HG03520 (cell line): ENCODE results near the gene EIF4G3.
A peak's percentile ranks its signal among the peaks of the same experiment; 100 is the strongest.

ENCODE experiments used
- ATAC-seq: cut with Tn5 transposase; IDR thresholded peaks from one replicate; pipeline ENCODE4 v1.9.1; 2021; ENCODE audit warnings: mild to moderate bottlenecking, moderate library complexity; ENCODE audit not compliant: unreplicated experiment

The EIF4G3 gene

DNA sequence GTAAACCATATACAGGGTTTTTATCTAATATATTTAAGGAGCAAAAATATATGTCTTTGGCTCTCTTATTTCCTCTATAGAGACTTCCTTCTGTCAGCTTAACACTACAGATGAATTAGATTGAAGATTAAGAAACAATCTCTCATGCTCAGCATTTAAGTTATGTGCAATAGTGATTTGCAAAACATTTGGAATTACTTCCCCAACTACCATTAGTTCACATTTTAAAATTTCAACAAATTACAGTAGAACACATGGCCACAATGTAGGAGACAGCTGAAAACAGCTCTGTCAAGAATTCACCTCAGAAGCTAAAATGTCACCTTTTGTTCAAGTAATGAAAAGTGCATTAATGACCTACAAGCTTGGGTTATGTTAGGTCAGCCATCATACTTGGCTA, 177.9 kb downstream of the EIF4G3 start:
- no peak for ATAC-seq

DNA sequence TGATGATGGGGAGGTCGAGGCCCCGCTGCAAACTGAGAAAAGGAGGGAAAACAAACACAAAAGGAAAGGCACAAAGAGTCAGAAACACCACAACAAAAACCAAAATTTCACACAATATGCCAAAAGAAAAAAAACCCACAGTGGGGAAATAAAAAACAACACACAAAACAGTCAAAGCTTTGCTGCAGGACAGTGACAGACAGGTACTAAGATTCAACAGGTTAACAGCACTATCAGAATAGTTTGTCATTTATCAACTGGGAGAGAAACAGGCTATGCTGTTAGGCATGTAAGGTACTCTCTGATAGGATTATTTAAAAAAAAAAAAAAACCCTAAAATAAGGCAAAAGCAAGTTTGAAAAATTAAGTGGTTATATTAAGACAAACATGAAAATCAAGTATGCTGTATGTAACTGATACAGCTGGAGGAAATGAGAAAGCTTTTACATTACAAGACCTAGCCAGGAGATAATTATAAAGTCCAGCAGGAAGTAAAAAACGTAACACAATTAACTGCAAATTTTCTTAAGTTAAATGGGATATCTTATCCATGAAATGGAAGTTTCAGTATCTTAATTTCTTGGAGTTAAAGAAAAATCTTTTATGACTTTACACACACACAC, 179.0 kb downstream of the EIF4G3 start:
- no peak for ATAC-seq

DNA sequence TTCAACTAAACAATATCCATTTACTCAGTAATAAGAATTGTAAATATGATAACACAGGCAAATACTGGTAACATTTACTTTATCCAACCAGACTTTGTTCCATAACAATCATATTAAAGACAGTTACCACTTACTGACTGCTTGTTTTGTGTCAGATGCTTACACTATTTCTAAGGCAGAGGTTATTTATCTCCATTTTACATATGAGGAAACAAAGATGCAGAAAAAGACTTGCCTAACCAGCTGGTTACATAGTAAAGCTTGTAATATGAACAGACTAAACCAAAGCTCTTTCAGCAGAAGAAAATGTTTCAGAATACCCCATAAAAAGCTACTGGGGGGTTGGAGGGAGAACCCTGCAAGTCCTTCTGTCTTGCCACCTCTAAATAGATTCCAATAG, 180.1 kb downstream of the EIF4G3 start:
- ATAC-seq = no peak

DNA sequence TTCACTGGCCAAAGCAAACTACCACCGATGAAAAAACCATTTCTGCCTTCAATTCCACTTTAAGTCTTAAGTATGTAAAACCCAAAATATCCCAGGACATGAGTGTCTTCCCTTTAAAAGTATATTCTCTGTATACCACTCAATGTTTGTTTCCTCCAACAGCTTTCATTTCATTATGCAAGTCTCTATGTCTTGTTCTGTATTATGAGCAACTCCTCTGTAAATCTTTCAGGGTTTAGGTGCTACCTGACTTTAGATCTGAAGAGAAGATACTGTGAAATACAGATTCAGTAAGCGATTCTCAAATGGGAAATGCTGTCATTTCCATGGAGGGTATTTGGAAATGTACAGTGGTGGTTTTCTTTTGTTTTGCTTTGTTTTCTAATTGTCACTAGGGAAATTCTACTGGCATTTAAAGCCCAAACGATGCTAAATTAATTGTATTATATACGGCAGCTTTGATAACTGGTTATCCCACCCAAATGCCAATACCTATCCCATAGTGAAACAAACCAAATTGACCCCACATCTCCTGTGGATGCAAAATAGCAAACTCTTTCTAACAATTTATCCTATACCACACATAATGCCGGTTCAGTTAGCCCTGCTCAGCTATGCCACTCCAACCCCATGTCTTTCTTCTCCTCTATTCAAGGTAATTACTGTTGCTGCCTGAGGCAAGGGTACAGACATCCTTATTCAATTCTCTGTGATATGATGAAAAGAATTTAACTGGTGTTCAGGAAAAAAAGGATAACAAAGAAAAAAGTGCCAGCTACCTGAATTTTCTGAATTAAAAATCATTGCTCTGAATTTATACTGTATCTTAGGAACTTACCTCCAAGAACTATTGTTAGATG, 182.8 kb downstream of the EIF4G3 start:
- ATAC-seq = no peak

DNA sequence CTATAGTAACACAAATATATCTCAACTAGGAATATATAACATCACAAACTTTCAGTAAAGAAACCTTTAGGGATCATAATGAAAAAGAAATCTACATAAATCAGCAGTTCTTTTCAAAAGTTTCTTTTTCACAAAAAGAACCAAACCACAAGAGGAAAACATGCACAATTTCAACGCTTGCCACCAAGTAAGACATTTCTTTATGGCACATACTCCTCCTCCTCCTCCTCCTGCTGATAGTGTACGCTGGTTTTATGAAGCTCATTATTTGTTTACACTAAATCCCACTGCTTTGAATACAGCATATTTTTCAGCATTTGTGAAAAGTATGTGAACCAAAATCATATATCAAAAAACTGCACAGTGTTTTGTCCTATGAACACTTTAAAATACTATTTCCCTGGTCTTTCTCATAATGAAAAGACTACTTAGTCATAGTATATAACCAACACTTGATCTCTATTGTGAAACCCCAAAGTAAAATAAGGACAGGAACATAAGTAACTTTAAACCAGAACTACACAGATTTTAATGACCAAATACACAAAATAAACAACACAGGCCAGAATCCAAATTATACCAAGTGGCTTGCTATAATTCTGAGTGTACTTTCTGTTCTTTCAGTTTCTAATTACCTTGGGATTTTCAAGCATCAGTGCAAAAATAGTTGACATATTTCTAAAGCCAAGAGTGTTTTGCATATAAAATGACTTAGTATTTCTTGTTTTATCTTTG, 184.2 kb downstream of the EIF4G3 start:
- ATAC-seq = no peak

DNA sequence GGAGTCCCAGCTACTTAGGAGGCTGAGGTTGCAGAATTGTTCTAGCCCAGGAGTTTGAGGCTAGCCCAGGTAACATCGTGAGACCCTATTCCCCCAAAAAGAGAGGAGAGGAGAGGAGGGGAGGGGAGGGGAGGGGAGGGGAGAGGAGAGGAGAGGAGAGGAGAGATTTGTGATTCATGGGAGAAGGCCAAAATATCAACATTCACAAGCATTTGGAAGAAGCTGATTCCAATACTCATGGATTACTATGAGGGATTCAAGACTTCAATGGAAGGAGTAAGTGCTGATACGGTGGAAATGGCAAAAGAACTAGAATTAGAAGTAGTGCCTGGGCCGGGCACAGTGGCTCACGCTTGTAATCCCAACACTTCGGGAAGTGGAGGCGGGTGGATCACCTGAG, 187.8 kb downstream of the EIF4G3 start:
- no peak for ATAC-seq

DNA sequence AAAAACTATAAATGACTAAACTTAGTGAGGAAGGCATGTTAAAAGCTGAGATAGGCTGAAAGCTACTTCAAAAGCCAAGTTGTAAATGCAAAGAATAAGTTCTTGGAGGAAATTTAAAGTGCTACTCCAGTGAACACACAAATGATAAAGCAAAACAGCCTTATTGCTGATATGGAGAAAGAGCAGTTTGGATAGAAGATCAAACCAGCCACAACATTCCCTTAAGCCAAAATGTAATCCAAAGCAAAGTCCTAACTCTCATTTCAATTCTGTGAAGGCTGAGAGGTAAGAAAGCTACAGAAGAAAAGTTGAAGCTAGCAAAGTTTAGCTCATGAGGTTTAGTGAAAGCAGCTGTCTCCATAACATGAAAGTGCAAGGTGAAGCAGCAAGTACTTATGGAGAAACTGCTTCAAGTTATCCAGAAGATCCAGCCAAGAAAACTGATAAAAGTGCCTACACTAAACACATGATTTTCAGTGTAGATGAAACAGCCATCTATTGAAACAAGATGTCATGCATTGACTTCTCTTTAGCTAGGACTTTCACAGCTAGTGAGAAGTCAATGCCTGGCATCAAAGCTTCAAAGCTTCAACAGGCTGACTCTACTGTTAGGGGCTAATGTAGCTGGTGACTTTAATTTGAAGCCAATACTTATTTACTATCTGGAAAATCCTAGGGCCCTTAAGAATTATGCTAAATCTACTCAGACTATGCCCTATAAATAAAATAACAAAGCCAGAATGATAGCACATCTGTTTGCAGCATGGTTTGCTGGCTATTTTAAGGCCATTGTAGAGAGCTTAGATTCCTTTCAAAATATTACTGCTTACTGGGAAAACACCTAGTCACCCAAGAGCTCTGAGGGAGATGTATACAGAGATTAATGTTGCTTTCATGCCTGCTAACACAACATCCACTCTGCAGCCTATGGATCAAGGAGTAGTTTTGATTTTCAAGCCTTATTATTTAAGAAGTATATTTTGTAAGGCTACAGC, 188.6 kb downstream of the EIF4G3 start:
- ATAC-seq = no peak

DNA sequence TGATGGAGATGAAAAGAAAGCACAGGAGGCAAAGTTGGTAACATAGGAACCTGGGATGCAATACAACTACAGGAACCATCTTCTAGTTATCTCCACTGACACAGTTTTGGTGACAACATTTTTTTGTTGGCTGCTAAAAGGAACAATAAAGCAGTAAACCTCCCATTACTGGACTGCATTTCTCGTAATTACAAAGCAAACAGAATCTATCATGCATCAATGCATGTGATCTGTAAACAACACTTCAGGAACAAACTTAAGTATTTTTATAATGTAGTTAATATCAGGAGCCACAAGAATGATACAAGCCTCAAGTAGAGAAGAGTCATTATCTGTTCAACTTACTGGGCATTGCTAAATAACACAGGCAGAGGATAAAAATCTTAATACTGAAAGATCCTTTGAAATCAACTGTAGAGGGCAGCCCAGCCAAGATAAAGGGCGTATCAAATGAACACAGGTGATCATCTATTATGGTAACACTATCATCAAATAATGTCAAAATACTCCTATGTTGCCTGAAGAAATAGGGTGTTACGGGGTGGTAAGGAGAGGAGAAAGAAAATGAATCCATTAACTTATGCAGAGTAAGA, 193.3 kb downstream of the EIF4G3 start:
- ATAC-seq = no peak

DNA sequence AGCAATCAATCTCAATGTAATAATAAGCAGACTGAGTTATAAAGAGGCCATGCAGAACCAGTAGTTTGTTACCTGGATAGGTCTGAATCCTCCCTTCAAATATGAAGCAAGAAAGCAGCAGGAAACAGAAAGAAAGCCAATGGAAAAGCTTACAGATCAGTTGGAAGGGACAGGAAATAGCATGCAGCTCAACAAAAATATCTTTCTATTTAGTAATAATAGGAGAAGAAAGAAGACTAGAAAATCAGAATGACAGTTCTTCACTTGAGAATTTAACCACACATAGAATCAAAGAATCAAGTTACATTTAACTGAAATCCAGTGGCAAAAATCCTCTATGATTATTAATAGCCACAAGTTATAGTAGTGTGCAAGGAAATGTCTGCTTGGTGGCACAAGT, 194.4 kb downstream of the EIF4G3 start:
- ATAC-seq = no peak

DNA sequence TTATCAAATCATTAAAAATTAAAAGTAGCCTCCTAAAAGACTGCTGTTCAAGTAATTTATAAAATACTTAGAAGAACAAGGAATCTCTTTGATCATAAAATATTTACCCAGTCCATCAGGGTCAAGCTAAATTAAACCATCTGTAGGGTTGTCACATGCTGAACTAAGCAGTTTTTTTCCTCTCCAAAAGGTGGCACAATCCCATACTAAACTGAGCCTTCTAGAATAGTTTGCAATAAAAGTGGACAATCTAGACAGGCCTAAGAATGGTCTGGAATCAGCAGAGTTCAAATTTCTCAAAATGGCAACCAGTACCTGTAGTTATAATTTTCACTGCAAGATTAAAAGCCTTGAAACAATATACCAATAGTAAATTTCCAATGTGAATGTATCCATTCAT, 194.8 kb downstream of the EIF4G3 start:
- no peak for ATAC-seq

DNA sequence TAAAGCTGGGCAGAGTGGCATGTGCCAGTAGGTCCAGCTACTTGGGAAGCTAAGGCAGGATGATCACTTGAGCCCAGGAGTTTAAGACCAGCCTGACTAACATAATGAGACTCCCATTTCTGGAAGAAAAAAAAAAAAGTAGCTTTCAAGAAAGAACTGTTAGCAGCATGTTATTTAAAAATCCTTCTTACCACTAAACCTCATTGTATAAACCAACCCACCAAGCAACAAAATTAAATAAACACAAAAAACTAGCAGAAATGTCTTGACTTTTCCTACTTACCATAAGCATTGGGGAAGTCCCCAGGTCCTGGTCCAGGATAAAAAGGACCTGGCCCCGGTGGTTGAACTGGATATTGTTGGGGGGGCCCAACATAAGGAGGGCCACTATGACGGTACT, 196.6 kb downstream of the EIF4G3 start:
- no peak for ATAC-seq

DNA sequence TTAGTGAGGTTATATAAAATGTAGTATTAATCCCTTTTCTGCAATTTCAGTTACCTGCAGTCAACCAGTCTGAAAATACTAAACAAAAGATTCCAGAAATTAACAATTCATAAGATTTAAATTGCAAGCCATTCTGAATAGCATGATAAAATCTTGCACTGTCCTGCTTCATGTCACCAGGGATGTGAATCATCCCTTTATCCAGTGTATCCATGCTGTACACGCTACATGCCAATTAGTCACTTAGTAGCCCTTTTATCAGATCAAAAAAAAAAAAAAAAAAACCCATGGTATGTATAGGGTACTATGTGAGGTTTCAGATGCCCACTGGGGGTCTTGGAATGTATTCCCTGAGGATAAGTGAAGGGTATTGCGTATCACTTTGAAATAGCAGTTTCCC, 198.3 kb downstream of the EIF4G3 start:
- ATAC-seq = no peak

DNA sequence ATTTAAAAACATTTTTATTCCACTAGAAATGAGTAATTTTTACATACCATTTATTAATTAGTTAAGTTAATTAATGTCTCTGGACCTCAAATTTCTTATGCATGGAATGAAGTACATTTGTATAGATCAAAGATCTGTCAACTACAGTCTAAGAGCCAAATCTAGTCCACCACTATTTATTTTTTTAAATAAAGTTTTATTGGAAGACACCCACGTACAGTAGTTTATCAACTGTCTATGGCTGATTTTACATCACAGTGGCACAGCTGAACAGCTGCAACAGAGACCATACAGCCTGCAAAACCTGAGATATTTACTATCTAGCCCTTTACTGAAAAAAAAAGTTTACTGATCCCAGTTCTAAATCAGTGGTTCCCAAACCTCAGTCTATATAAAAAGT, 201.0 kb downstream of the EIF4G3 start:
- no peak for ATAC-seq

DNA sequence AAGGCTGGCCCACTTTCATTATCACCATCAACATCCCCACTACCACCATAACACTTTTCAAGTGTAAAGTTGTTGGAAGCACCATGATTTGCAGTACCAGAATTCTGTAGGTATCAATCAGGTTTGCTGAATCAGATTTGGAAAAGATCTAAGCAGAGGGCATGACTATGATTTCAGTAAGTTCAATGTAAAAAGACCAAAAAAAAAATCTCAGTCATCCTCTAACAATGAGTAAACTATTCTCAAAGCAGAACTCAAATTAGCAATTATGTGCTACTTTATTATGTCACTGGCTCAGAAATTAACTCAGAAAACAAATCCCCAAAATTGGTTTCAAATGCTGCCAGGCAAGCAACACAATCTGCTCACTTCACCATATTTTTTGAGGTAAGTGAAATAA, 201.7 kb downstream of the EIF4G3 start:
- no peak for ATAC-seq

DNA sequence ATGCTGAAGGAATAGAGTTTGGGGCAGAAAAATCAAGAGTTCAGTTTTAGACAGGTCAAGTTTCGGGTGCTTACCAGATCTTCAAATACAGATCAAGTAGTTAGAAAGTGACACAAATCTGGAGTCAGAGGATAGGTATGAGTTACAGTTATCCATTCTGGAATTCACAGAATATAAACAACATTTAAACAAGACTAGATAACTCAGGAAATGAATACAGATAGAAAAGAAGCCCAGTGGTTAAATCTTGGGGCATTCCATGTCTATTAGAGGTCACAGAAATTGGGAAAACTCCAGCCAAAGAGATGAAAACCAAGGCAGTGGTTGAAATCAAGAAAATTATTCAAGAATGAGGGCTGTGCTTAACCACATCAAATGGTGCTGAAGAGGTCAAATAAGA, 202.6 kb downstream of the EIF4G3 start:
- ATAC-seq = no peak

DNA sequence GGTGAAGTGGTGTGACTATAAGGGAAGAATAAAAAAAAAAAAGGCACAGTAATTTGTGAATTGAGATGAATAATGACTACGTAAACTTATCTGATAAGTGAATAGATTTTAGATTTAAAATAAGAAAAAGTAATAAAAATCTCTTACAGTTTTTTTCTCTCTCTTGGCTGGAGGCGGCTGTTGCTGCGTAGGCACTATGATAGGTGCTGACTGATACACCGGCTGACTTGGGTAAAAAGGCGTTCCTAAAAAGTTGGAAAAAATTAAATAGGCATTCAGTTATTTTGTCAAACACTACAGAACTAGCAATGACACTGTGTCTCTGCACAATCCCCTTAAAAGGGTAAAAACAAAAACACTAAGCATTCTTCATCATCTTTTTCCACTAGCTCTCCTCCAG, 203.8 kb downstream of the EIF4G3 start:
- ATAC-seq = no peak

DNA sequence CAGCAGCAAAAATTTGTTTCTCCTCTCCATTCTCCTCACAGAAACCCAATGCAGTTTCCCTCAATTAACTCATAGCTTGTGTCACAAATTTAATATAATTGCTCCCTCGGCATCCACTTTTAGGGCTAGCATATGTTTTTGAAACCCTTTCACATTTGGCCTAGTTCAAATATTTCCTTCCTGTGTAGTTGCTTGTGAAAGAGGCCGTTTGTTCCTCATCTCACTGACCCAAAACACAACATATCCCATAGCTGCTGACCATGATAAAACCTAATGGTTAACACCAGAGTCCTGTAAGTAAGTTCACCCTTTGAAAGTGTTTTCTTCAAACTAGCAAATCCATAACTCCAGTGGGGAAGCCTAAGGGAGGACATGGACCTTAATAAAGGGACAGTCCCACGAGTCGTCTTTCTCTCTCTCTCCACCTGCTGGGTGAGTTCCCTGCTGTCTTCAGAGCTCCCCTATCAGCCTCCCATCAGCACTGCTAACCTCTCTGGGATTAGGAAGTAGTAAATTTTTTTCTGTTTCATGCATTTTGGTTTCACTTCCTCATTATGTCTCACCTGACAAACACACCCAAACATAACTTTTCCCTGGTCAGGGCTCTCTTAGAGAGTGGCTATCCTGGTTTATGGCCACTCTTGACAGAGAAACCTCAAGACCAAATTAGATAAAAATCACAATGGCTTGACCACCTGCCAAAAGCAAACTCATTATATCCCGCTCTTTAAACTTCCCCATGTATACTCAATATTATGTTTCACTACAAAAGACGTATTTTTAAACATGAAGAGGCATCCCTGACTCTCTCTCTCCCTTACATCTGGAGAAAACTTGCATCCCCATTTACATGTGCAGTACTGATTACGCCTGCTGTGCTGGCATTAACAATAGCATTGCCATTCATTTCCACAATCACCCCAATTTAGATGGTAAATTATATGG, 211.9 kb downstream of the EIF4G3 start:
- peak; percentile 63 for ATAC-seq

DNA sequence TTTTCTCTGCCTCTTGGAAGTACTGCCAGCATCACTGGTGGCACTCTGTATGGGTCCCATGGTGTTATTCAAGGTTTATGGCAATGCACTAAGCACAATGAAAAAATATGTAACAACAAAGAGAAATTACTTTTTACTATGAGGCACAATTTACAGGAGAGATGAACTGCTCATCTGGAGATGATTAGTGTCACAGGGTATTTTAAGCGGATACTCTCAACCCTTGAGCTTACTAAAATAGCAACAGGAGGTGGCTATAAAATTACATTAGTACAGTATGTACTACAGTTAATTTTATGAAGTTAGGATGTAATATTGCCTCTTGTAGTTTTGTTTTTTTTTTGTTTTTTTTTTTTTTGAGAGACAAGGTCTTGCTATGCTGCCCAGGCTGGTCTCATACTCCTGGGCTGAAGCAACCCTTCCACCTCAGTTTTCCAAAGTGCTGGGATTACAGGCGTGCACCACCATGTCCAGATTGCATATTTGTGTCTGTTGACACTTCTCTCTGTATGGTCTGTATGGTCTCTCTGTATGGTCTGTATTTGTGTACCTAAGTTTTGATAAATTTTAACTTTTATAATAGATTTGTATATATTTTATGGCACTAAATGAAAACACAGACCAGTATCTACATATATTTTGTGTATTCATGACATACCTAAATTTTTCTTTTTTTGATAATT, 214.0 kb downstream of the EIF4G3 start:
- no peak for ATAC-seq

DNA sequence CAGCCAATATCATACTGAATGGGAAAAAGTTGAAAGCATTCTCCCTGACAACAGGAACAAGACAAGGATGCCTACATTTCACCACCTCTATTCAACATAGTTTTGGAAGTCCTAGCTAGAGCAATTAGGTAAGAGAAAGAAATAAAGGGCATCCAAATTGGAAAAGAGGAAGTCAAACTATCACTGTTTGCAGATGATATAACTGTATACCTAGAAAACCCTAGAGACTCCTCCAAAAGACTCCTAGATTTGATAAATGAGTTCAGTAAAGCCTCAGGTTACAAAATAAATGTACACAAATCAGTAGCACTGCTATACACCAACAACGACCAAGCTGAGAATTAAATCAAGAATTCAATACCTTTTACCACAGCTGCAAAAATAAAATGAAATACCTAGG, 218.3 kb downstream of the EIF4G3 start:
- ATAC-seq = no peak
